Mammary epithelial cell (primary cell): ENCODE data around the gene WBP2.

Experiments
- CTCF ChIP-seq, 2 donors: IDR thresholded peaks in 1 of 2; conservative IDR thresholded peaks in 1 of 2; 2 replicates each; pipeline ENCODE4 v1.5.1; 2011 to 2012; ENCODE audit warnings: inconsistent platforms in 2 of 2, low read length in 2 of 2, mild to moderate bottlenecking in 2 of 2, control low read depth in 1 of 2, low read depth in 1 of 2; ENCODE audit not compliant: insufficient read depth in 1 of 2; ENCODE audit errors: extremely low read depth in 1 of 2
- EZH2 ChIP-seq: IDR thresholded peaks from 2 replicates; pipeline ENCODE4 v1.6.1; 2012; ENCODE audit warnings: low read length, inconsistent platforms, borderline replicate concordance

DNA sequence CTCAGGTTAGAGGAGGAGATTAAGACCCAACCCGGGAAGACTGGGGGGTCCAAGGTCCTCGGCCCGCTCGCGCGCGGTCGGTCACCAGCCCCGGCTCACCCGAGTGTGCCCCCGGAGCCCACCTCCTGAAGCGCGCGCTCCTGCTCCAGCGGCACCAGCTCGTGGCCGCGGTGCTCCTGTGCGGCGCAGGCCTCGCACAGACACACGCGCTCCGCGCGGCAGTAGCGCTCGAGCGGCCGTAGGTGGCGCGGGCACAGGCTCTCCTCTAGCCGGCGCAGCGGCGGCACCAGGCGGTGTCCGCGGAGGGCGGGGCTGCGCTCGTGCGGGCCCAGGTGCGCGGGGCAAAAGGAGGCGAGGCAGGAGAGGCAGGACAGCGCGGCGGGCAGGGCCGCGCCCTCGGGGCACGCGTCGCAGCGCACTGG, 22.6 kb upstream of the WBP2 start:
- TF ChIP-seq CTCF (conservative IDR thresholded peaks at IDR 0.05 in 1 of 2, IDR thresholded peaks at IDR 0.05 in 1 of 2; ENCODE audit: extremely low read depth in 1 of 2, insufficient read depth in 1 of 2, low read depth in 1 of 2, low read length in 2 of 2) (peak; percentile 30 to 64), EZH2 (no peak)
